Hippocampal formation (tissue), 2 donors: ENCODE data around the gene TNFRSF1A.
"Not testable (repeated sequence)": the region's sequence is repeated elsewhere in the genome, so short reads cannot be mapped to it uniquely, and the experiment has no call there.

Experiments used
- DNase-seq, 2 donors: peaks; one replicate each; lab custom pipeline; 2025; lab: John Stamatoyannopoulos, UW

TNFRSF1A gene

DNA sequence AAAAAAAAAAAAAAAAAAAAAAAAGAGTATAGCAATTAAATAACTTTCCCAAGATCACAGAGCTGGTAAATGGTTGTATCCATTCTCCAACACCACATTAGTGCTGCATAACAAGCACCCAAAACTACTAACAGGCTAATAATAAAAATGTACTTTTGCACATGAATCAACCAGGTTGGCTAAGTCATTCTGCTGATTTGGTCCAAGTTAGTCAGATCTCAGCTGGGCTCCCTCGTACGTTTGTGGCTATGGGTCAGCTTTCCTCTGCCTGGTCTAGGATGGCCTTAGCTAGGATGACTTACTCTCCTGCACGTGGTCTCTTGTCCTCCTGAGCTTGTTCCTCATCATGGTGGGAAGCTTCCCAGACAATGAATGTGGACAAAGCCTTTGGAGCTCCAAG, 39.3 kb downstream of the TNFRSF1A start:
- no peak for DNase-seq

DNA sequence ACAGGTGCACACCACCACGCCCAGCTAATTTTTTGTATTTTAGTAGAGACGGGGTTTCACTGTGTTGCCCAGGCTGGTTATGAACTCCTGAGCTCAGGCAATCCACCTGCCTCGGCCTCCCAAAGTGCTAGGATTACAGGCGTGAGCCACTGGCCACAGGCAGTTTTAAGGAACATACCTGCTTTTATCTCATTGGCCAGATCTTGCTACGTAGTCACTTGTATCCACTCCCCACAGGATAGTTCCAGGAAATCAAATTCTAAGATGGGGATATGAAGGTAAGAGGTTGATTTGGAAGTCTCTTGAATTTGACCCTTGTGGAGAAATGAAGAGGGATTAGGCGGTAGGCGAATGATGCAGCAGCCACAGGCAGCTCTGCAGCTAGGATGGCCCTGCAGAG, 40.2 kb downstream of the TNFRSF1A start:
- no peak for DNase-seq

DNA sequence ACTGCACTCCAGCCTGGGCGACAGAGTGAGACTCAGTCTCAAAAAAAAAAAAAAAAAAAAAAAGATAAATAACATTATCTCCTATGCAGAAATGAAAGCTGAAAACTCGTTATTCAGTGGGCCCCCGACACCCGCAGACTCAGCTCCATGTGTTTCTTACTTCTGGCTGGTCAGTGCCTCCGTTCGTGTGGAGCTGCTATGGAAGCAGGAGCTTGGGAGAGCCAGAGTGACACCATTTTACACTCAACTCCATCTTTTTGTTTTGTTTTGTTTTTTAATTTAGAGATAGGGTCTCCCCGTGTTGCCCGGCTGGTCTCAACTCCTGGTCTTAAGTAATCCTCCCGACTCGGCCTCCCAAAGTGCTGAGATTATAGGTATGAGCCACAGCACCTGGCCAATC, 44.7 kb downstream of the TNFRSF1A start:
- DNase-seq: no peak

DNA sequence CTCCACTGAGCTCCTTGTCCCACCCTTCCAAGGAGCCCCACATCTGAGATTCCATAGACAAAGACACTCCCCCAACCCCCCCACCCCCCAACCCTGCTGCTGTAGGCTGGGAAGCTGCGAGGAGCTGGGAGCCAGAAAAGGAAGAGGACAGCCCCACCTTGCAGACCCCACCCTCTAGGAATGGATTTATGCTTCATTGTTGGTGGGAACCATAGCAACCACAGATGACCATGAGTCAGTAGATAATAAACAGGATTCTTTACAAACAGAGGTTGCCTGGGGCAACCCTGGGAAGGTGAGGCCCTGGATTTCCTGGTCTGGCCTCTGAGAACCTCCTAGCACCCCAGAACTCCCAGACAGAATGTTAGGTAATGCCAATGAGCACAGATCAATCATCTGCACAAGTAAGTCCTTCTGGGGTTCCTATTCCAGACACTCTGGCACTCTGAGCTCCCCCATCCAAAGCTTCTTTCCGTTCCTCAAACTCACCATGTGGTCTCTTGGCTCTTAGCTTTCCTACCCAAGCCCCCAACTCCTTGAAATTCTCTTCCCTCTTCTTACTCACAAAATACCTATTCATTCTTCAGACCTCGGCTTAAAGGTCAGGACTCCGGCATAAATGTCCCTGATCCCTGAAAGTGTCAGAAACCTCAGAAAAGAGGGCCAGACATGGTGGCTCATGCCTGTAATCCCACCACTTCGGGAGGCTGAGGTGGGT, 46.6 kb downstream of the TNFRSF1A start:
- no peak for DNase-seq

DNA sequence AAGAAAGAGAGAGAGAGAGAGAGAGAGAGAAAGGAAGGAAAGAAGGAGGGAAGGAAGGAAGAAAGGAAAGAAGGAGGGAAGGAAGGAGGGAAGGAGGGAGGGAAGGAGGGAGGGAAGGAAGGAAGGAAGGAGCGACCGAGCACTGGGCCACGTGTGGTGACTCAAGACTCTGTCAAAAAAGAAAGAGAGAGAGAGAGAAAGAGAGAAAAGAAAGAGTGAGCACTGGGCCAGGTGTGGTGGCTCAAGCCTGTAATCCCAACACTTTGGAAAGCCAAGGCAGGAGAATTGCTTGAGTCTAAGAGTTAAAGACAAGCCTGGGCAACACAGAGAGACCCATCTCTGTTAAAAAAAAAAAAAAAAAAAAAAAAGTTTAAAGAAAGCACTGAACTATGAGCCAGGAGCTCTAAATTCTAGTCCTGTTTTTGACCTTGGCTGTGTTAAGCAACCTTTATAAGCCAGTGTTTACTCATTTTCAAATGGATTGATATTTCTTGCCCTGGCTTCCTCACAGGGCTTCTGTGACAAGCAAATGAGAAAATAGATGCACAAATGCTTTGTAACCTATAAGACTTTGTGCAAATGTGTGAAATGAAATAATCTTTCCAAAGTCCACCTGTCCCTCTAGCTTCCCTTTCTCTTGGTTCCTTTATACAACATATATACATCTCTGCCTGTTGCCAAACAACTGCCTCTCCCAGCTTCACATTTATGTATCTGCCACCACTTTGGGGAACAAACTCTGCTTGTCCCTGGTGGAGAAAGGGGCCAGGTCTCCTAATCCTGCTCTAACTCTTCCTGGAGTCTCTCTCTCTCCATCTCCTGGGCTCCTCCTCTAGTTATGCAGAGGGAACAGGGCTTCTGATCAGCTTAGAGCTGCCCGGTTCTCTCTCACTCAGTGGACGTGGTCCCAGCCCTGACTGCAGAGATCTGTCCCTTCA, 47.5 kb downstream of the TNFRSF1A start:
- no peak for DNase-seq

DNA sequence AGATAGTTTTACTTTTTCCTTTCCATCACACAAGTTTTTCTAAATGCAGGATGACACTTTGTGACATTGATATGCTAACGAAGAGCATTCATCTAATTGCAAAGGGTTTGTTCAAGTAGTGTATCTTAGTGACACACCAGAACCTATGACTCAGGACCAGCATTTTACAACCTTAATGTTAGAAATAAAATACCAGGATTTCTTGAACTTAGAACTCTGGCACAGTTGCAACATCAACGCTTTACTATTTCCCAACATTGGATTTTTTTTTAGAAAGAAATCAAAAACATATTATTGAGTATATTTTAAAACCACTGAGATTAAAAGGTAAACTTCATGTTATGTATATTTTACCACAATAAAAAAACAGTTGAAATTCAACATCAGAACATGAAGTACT, 49.3 kb downstream of the TNFRSF1A start:
- DNase-seq: no peak

DNA sequence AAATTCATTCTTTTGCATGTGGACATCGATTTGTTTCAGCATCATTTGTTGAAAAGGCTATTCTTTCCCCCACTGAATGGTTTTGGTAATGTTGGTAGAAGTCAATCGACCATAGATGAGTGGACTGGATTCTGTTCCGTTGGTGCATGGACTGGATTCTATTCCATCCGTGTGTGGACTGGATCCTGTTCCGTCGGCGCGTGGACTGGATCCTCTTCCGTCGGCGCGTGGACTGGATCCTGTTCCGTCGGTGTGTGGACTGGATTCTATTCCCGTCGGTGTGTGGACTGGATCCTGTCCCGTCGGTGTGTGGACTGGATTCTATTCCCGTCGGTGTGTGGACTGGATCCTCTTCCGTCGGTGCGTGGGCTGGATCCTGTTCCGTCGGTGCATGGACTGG, 52.0 kb downstream of the TNFRSF1A start:
- not testable (repeated sequence) for DNase-seq

DNA sequence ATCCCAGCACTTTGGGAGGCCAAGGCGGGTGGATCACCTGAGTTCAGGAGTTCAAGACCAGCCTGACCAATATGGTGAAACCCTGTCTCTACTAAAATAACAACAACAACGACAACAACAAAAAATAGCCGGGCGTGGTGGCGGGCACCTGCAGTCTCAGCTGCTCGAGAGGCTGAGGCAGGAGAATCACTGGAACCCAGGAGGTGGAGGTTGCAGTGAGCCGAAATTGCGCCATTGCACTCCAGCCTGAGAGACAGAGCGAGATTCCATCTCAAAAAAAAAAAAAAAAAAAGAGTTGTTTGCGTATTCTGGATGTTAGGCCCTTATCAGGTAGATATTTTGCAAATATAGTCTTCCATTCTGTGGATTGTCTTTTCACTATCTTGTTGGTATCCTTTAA, 52.8 kb downstream of the TNFRSF1A start:
- DNase-seq: not testable (repeated sequence)

DNA sequence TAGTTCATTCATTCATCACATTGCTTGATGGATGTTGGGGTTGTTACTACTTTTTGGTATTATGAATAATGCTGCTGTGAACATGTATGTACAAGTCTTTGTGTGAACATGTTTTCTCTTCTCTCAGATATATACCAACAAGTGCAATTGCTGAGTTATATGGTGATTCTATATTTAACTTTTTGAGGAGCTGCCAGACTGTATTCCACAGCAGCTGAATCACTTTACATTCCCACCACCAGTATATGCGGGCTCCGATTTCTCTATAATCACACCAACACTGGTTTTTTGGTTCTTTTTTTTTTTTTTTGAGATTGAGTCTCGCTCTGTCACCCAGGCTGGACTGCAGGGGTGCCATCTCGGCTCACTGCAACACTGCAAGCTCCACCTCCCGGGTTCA, 53.6 kb downstream of the TNFRSF1A start:
- no peak for DNase-seq

DNA sequence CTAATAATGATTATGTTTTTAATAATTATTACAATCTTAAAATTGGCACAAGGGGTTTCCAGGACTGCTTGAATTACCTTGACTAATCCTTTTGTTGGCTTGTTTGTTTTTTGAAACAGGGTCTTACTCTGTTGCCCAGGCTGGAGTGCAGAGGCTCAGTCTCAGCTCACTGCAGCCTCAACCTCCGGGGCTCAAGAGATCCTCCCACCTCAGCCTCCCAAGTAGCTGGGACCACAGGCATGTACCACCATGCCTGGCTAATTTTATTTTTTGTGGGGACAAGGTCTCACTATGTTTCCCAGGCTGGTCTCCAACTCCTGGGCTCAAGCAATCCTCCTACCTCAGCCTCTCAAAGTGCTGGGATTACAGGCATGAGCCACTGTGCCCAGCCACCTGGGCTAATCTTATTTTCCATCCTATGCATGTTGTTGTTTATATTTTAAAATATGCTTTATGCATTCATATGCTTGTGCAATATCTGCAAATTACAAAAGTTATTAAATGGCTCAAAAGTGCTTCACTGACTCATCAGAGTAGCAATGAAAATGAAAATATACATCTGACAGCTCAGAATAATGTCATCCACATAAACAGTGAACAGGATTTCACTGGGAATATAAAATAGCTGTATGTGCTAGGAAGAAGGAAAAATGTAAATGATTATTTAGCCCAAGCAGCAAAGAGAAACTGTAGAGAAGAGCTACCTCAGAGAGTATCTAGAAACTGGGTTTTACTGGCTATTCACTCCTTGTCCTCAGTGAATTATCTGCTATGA, 56.2 kb downstream of the TNFRSF1A start:
- DNase-seq: no peak

DNA sequence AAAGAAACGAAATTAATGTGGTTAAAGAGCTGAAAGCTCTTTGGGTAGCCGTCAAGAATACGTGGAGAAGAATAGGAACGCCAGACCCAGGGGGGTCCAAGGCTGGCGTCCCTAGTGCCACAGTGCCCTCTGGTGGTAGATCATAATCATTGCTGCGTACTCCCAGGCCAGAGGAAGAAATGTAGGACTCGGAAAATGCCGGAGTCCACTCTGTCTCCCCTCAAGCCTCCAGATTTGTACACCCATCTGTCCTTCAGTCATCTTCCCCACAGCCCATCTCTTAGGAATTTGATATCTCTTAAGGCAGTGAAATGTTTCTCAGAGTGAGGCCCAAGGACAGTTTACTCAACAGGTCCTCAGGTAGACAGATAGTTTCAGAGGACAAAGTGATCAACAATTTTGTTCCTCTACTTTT, 56.8 kb downstream of the TNFRSF1A start:
- DNase-seq: peak; percentile 17 to 55

DNA sequence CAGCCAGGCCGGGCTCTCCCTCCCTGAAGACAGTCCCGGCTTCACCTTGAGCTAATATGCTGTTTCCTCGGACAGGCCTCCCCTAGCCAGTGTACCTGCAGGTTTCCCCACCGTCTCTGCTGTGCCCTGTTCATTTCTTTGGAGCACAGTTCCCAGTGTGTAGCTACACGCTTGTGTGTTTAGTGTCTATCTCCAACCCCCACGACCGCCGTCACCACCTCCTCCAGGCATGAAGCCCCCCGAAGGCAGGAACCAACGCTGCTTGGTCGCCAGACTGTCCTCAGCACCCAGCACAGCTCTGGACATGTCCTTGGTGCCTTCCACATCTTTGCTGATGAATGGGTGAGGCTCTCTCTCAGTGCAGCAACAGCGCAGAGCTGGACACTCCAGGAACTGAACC, 57.6 kb downstream of the TNFRSF1A start:
- no peak for DNase-seq

DNA sequence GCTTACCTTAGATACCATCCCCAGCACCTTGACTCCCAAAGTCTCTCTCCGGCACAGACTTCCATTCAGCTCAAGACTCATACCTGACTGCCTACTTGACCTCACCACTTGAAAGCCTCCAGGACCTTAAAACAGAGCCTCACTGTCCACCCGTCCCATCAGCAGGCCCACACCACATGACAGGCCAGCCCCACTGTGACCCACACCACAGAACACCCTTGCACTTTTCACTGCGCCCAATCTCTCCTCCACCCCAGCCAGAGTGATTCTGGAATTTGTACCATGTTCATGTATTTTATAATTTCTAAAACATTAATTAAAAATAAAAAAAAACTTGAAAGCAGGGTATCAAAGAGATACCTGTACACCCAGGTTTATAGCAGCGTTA, 59.4 kb downstream of the TNFRSF1A start:
- DNase-seq: no peak

DNA sequence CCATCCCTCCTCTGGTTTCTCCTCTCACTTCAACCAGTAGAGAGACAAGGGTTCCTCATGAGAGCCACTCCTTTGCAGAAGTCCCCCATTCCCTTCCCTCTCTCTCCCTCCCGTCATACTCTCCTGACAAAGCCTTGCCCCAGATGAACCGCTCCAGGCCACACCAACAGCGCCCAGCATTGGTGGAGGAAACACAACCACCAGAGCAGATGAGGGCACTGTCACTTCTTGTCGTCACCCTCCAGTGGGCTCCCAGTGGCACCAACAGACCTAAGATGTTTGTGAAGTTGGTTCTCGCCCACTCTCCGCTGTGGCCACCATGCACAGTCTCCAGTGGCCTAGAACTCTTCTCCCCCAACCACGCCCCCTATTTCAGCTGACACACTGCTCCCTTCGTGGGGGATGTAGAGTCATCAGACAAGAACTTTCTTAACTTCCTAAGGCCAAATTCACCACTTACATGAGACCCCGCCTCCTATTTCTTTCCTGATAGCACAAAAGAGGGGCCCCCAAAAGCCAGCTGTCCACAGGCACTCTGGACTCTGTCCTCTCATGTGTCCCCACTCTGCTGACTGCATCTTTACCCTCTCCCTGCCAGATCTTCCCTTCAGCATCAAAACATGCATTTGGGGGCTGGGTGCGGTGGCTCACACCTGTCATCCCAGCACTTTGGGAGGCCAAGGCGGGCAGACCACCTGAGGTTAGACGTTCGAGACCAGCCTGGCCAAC, 60.6 kb downstream of the TNFRSF1A start:
- DNase-seq: no peak

DNA sequence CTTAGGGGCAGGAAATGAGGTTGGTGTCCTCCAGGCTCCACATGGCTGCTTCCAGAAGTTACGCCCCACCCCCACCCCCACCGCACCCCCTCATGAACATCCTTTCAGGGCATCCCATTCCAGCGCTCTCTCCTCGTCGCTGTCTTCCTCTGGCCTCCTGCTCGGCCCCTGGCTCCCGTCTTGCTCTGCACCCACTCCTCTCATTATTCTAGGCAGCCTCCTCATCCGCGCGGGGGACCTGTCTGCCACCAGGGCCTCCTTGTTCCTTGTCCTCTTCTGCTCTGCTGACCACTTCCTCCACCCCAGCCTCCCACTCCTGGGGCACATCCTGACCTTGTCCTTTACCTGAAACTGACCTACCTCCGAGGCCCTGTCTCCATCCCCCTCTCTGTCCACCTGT, 61.2 kb downstream of the TNFRSF1A start:
- DNase-seq: no peak

DNA sequence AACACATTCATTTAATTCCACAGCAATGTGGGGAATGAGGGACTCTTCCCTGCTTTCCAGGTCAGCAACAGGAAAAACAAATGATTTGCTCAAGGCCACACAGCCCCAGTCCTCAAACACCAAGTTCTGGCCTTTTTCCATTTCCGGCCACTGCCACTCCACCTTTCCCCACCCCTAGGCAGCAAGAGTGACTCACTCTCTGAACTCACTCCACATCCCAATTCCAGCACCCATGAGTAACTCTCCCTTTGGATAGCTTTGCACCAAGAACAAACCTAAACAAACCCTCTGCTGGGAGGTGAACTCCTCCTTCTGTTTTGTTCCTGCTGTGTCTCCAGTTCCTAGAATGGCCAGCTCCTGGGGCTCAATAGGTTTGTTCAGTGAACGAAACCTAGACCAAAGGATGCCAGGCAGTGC, 61.8 kb downstream of the TNFRSF1A start:
- no peak for DNase-seq

DNA sequence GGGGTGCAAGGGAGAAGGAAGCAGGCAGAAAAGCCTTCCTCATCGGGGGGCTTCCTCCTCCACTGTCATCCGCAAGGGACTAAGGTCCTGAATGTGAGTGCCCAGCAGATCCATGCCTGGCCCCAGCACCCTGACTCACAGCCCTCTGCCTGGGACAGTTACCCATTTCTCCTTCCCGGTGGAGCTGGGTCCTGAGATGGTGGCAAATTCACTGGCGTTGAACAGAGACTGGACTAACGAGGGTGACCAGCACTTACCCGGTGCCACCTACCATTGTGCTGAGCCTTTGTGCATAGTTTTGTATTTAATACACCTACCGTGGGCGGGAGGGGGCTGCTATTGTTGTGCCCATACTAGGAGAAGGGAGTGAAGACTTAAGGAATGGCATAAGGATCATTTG, 62.2 kb downstream of the TNFRSF1A start:
- no peak for DNase-seq

DNA sequence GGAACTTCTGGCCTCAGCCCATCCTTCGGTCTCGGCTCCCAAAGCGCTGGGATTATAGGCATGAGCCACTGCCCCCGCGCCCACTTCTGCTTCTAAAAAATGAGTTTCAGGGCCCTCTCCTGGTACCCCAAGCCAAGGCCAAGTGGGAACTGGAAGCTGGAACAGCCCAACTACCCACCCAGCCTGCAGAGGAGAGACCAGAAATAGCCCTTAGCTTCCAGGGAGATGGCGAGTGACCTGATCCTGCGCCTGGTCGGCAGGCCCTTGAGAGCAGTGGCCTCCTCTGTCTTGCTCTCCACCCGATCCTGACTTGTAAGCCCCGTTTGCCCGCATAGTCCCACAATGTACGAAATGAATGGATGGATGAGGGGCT, 62.6 kb downstream of the TNFRSF1A start:
- DNase-seq: no peak
